ENCODE measurements around the gene HUS1B. TPM values are rescaled to one million over a fixed set of nuclear protein-coding genes. Genes with fewer than 3 reads are reported as not detected.
"Not testable (repeated sequence)": the region's sequence is repeated elsewhere in the genome, so short reads cannot be mapped to it uniquely, and the experiment has no call there.

HUS1B gene
- total RNA-seq, 4 donors from 2014 or later = 2.3 to 4.8 (median 4.0) TPM

DNA sequence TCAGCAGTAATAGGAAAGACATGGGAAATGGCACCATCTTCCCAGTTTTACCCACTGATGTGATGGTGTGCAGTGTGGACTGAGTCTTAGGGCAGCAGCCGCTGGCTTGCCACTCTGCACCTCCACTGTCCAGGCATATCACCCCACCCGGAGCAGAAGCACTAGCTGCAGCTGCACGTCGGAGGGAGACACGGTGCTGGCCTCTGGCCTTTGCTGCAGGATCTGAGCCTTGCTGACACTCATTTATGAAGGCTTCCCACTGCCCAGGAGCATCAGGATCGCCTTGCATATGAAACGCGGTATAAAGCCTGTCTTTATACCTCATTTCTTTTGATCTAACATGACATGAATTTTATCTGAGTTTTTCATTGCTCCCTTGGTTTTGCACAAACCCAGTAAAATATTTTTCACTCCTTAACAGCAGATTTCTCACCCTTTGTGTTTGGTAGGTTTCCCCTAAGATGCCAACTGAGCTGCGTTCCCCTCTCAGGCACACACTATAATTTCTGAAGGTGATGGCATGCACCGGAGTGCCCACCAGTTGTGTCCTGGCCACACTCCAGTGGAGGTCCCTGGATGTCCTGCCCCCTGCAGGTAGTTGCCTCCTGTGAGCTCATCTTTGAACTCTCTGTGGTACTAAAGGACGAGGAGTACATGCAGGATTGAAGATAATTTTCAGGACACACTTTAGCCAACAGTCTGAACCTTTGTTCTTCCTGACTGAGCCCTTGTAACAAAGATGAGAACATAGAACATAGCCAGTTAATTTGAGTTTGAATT is 45.0 kb upstream of the HUS1B start:
- intact Hi-C loops (cut with DNase I) = no loop called here
- Histone ChIP-seq H3K9me3 (no peaks in the 10 kb centered on the region), H3K27me3 (no peaks in the 10 kb centered on the region), H3K36me3 (no peaks in the 10 kb centered on the region), H3K4me3 (replicated peaks in 1 of 3) (no peak overlapping the region), H3K27ac (no peak overlapping the region), H3K4me1 (peaks cover 4 to 5% of the 10 kb centered on the region in 2 donors)
- no peak for DNase-seq
- WGBS, 2 donors = 68 to 69% methylated on average over 11 of the region's 11 CpGs
- TF ChIP-seq, protein P1, sequence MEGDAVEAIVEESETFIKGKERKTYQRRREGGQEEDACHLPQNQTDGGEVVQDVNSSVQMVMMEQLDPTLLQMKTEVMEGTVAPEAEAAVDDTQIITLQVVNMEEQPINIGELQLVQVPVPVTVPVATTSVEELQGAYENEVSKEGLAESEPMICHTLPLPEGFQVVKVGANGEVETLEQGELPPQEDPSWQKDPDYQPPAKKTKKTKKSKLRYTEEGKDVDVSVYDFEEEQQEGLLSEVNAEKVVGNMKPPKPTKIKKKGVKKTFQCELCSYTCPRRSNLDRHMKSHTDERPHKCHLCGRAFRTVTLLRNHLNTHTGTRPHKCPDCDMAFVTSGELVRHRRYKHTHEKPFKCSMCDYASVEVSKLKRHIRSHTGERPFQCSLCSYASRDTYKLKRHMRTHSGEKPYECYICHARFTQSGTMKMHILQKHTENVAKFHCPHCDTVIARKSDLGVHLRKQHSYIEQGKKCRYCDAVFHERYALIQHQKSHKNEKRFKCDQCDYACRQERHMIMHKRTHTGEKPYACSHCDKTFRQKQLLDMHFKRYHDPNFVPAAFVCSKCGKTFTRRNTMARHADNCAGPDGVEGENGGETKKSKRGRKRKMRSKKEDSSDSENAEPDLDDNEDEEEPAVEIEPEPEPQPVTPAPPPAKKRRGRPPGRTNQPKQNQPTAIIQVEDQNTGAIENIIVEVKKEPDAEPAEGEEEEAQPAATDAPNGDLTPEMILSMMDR (IDR thresholded peaks at IDR 0.05) = no peak
- no peak for TF ChIP-seq POLR2A (IDR thresholded peaks at IDR 0.05)

DNA sequence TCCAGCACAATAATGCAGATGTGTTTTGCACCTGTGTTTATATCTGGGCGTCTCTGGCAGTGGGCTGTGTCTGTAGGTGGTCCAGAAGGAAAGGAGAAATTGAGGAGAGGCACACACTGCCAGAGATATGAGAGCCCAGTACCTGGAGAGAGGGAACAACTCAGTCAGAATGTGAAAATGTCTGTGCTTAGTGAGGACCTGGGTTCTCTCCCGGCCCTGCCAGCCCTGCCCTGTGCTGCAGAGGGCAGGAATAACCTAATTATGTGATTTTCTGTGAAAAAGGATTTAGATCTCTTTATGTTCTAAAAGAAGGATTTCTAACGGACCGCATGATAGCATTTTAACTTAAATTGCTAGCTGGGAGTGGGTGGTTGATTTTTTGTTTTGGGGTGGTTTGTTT is 44.3 kb upstream of the HUS1B start:
- H3K4me3 ChIP-seq (replicated peaks in 1 of 3) = no peak overlapping the region
- H3K36me3 ChIP-seq = no peaks in the 10 kb centered on the region
- H3K27ac ChIP-seq = no peak overlapping the region
- TF ChIP-seq, protein P1 (IDR thresholded peaks at IDR 0.05) = no peak
- no peak for TF ChIP-seq POLR2A (IDR thresholded peaks at IDR 0.05)
- no peak for DNase-seq
- 78 to 79% methylated on average over 4 of the region's 4 CpGs for WGBS, 2 donors
- no peaks in the 10 kb centered on the region for H3K27me3 ChIP-seq
- peaks cover 4 to 5% of the 10 kb centered on the region in 2 donors for H3K4me1 ChIP-seq
- intact Hi-C loops (cut with DNase I) = no loop called here
- H3K9me3 ChIP-seq = no peaks in the 10 kb centered on the region

DNA sequence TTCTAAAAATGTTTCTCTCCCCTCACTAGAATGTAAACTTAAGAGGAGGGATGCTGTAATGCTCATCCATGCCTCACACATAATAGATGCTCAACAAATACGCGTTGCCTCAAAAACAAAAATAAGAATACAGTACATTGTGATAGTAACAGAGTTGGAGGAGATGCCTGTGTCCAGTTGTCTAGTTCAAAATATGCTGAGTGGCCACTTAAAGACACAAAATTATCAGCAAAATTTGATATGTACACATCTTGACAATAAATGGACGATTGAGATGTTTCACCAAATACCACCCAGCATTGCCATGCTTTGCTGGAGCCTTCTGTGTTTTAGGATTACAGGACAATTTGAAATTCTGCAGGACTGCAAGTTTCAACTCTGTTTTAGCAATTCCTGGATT is 43.6 kb upstream of the HUS1B start:
- Histone ChIP-seq H3K4me3 (replicated peaks in 1 of 3) (no peak overlapping the region), H3K27ac (no peak overlapping the region), H3K4me1 (peaks cover 4 to 5% of the 10 kb centered on the region in 2 donors), H3K27me3 (no peaks in the 10 kb centered on the region), H3K9me3 (no peaks in the 10 kb centered on the region), H3K36me3 (no peaks in the 10 kb centered on the region)
- 90 to 95% methylated on average over 3 of the region's 3 CpGs for WGBS, 2 donors
- intact Hi-C loops (cut with DNase I) = no loop called here
- TF ChIP-seq, protein P1 (IDR thresholded peaks at IDR 0.05) = no peak
- no peak for TF ChIP-seq POLR2A (IDR thresholded peaks at IDR 0.05)
- no peak for DNase-seq

DNA sequence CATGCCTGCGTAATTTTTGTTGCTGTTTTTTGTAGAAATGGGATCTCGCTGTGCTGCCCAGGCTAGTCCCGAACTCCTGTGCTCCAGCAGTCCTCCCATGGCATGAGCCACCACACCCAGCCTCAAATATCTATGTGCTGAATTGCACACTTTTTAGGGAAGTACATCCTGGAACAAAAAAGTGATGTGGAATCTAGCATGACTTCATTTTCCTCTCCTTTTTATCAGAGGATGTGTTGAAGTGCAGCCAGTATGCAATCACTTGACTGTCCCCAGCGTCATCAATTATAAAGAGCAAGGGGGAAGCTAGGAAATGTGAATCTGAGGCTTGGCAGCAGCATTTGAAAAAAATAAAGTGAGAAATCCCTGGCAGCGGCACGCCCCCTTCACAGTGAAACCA is 42.4 kb upstream of the HUS1B start:
- H3K27ac ChIP-seq = no peak overlapping the region
- no peak for DNase-seq
- no peaks in the 10 kb centered on the region for H3K9me3 ChIP-seq
- TF ChIP-seq, protein P1 (IDR thresholded peaks at IDR 0.05) = no peak
- TF ChIP-seq POLR2A (IDR thresholded peaks at IDR 0.05) = no peak
- H3K4me3 ChIP-seq (replicated peaks in 1 of 3) = no peak overlapping the region
- H3K36me3 ChIP-seq = no peaks in the 10 kb centered on the region
- WGBS, 2 donors = 56 to 61% methylated on average over 6 of the region's 6 CpGs
- no peaks in the 10 kb centered on the region for H3K27me3 ChIP-seq
- intact Hi-C loops (cut with DNase I) = no loop called here
- H3K4me1 ChIP-seq = no peaks in the 10 kb centered on the region

DNA sequence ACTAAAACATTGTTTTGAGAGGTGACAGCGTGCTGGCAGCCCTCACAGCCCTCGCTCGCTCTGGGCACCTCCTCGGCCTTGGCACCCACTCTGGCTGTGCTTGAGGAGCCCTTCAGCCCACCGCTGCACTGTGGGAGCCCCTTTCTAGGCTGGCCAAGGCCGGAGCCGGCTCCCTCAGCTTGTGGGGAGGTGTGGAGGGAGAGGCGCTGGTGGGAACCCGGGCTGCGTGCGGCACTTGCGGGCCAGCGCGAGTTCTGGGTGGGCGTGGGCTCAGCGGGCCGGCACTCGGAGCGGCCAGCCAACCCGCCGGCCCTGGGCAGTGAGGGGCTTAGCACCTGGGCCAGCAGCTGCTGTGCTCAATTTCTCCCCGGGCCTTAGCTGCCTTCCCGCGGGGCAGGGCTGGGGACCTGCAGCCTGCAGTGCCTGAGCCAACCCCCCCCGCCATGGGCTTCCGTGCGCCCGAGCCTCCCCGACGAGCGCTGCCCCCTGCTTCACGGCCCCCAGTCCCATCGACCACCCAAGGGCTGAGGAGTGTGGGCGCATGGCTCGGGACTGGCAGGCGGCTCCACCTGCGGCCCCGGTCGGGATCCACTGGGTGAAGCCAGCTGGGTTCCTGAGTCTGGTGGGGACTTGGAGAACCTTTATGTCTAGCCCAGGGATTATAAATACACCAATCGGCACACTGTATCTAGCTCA is 37.7 kb upstream of the HUS1B start:
- H3K27me3 ChIP-seq; H3K27ac ChIP-seq; H3K4me3 ChIP-seq (replicated peaks in 1 of 3); intact Hi-C loops (cut with DNase I); H3K9me3 ChIP-seq; H3K36me3 ChIP-seq; DNase-seq: not testable (repeated sequence)
- 89 to 95% methylated on average over 8 to 15 of the region's 40 CpGs for WGBS, 2 donors
- H3K4me1 ChIP-seq = peaks cover 12 to 15% of the 10 kb centered on the region in 2 donors

Measured in thyroid gland (tissue), 4 donors.